ENCODE results near the gene LRMDA.

GRCh38 chr10:75541411-75541810 is 110.0 kb downstream of the LRMDA start:
- TF ChIP-seq TP53 (CRISPR knock-in tag; IDR thresholded peaks at IDR 0.05) (no peak), MAX (IDR thresholded peaks at IDR 0.05) (no peak), POLR2A (IDR thresholded peaks at IDR 0.05; ENCODE audit: low read length) (no peak), CTCF (IDR thresholded peaks at IDR 0.05) (no peak), CEBPB (IDR thresholded peaks at IDR 0.05) (no peak), SREBF2 (IDR thresholded peaks at IDR 0.05) (no peak), RAD21 (conservative IDR thresholded peaks at IDR 0.05 in 1 of 2, IDR thresholded peaks at IDR 0.05 in 1 of 2) (no peak), EP300 (IDR thresholded peaks at IDR 0.05) (no peak), BHLHE40 (IDR thresholded peaks at IDR 0.05; ENCODE audit: low read depth, low read length) (no peak), PHF8 (IDR thresholded peaks at IDR 0.05; ENCODE audit: borderline replicate concordance, low read depth) (no peak), REST (IDR thresholded peaks at IDR 0.05) (no peak), ZNF302 (CRISPR knock-in tag; IDR thresholded peaks at IDR 0.05) (no peak)
- TF ChIP-seq, protein P1, sequence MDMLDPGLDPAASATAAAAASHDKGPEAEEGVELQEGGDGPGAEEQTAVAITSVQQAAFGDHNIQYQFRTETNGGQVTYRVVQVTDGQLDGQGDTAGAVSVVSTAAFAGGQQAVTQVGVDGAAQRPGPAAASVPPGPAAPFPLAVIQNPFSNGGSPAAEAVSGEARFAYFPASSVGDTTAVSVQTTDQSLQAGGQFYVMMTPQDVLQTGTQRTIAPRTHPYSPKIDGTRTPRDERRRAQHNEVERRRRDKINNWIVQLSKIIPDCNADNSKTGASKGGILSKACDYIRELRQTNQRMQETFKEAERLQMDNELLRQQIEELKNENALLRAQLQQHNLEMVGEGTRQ (IDR thresholded peaks at IDR 0.05): no peak
- TF ChIP-seq, protein P2, sequence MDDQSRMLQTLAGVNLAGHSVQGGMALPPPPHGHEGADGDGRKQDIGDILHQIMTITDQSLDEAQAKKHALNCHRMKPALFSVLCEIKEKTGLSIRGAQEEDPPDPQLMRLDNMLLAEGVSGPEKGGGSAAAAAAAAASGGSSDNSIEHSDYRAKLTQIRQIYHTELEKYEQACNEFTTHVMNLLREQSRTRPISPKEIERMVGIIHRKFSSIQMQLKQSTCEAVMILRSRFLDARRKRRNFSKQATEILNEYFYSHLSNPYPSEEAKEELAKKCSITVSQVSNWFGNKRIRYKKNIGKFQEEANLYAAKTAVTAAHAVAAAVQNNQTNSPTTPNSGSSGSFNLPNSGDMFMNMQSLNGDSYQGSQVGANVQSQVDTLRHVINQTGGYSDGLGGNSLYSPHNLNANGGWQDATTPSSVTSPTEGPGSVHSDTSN (IDR thresholded peaks at IDR 0.05): no peak

All from A549 (cell line).